GM12875 (cell line): ENCODE data around the gene NOA1.
"Not testable (repeated sequence)": the region's sequence is repeated elsewhere in the genome, so short reads cannot be mapped to it uniquely, and the experiment has no call there.

Experiments used
- H3K4me3 ChIP-seq: one replicate; pipeline ENCODE4 v1.5.1; 2011; ENCODE audit warnings: low read depth, low read length, control low read depth
- TF ChIP-seq, protein P1 (sequence below): IDR thresholded peaks from 2 replicates; pipeline ENCODE4 v1.5.1; 2011; ENCODE audit warnings: low read depth, mild to moderate bottlenecking, control low read depth, inconsistent platforms, low read length, moderate library complexity, borderline replicate concordance; ENCODE audit not compliant: insufficient read depth

NOA1 gene

DNA sequence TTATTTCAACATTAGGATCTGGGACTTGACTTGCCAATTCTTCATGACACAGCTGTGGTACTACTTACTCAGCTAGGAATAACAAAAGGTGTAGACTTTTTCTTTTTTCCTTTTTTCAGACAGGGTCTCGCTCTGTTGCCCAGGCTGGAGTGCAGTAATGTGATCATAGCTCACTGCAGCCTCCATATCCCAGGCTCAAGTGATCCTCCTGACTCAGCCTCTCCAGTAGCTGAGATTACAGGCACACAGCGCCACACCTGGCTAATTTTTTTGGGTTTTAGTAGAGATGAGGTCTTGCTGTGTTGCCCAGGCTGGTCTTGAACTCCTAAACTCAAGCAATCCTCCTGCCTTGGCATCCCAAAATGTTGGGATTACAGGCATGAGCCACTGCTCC, 16.3 kb downstream of the NOA1 start:
- TF ChIP-seq, protein P1, sequence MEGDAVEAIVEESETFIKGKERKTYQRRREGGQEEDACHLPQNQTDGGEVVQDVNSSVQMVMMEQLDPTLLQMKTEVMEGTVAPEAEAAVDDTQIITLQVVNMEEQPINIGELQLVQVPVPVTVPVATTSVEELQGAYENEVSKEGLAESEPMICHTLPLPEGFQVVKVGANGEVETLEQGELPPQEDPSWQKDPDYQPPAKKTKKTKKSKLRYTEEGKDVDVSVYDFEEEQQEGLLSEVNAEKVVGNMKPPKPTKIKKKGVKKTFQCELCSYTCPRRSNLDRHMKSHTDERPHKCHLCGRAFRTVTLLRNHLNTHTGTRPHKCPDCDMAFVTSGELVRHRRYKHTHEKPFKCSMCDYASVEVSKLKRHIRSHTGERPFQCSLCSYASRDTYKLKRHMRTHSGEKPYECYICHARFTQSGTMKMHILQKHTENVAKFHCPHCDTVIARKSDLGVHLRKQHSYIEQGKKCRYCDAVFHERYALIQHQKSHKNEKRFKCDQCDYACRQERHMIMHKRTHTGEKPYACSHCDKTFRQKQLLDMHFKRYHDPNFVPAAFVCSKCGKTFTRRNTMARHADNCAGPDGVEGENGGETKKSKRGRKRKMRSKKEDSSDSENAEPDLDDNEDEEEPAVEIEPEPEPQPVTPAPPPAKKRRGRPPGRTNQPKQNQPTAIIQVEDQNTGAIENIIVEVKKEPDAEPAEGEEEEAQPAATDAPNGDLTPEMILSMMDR: no peak
- H3K4me3 ChIP-seq: no peak overlapping the region

DNA sequence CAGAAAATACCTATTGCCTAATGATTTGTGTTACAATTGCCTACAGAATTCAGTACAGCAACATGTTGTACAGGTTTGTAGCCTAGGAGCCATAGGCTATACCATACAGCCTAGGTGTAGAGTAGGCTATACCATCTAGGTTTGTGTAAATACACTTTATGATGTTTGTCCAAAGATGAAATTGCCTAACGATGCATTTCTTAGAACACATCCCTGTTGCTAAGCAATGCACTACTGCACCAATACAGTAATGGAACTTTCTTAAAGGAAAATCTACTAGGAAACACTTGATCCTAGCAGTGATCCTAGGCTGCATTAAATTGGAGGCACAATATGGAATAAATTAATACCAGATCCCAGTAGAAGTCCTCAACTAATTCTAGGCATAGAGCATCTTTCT, 18.3 kb downstream of the NOA1 start:
- no peak overlapping the region for H3K4me3 ChIP-seq
- TF ChIP-seq, protein P1: no peak

DNA sequence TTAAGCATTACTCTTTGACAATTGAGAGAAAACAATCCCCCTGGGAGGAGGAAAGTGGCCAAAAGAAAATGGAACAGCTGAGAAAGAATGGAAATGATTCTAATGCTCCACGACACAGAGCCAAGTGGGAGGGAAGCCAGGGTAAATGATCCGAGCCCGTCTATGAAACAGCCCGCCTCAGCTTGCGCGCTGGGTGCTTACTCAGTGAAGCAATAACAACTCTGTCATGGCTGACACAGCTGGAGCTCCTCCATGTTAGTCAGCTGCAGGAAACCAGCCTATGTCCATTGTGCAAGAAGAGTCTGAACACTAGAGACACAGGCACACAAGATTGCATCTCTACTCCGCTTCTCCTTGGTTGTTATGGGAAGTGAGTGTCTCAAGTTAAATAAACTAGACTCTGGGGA, 19.3 kb downstream of the NOA1 start:
- H3K4me3 ChIP-seq: no peak overlapping the region
- TF ChIP-seq, protein P1: no peak

DNA sequence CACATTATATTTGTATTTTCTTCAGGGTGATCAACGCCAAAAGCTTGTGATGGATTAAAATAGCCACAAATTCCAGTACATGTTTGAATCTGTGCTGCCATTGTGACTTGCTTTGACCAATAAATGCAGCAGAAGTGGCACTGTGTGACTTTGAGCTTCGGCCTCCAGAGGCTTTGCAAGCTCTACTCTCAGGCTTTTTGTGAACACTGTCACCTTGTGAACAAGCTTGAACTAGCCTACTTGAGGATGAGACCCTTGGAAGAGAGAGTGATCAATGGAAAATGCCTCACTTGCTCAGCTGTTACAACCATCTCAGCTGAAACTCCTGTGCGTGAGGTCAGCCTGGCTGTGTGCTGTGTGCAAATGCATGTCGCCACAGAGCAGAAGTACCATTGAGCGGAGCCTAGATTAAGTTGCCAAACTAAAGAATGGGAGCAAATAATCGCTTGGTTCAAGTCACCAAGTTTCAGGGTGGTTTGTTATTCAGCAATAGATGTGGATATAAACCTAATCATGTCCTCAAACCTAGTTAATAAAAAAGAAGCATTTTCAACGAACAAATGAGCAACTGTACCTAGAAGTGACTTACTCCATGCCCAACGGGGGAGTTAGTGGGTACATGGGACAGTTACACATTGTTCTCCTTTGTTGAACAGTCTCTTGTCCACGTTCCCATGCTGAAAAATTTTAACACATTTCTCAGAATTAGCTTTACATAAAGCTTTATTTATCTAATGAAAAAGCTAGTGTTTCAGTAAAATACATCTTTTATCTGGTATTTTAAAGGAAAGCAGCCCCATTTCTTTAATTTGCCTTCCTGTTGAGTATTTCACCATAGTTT, 23.5 kb downstream of the NOA1 start:
- TF ChIP-seq, protein P1: no peak
- no peak overlapping the region for H3K4me3 ChIP-seq

DNA sequence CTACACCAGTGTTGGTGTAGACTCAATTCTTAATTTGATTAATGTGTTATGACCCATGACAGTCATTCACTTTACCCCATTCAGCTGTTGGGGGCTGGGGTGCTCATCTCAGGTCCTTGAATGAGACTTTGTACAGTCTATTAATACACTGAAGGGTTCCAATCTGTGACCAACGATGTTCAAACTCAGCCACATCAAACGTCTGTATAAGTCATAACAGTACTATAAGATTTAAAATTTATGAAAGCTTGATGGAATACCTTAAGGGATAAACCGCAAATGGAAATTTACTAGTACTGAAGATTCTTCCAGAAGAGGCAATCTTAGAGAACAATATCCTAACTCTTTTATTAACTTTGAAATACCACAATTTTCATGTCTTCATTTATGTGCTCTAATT, 36.0 kb downstream of the NOA1 start:
- no peak overlapping the region for H3K4me3 ChIP-seq
- TF ChIP-seq, protein P1: no peak

DNA sequence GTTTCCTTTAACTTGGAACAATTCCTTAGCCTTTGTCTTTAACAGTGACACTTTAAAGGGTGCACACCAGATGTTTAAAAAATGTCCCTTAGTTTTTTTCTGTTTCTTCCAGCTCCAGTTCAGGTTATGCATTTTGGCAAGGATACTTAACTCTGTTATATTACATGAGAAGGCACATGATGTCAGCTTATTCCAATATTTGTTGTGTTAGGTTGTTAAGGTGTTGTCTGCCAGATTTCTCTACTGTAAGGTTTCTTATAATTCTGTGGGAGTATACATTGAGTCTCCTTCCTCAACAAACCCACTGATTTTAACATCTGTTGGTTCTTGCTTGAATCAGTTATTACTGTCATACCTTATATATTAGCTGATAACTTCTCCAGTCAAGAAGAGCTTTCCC, 36.4 kb downstream of the NOA1 start:
- TF ChIP-seq, protein P1: no peak
- H3K4me3 ChIP-seq: no peak overlapping the region

DNA sequence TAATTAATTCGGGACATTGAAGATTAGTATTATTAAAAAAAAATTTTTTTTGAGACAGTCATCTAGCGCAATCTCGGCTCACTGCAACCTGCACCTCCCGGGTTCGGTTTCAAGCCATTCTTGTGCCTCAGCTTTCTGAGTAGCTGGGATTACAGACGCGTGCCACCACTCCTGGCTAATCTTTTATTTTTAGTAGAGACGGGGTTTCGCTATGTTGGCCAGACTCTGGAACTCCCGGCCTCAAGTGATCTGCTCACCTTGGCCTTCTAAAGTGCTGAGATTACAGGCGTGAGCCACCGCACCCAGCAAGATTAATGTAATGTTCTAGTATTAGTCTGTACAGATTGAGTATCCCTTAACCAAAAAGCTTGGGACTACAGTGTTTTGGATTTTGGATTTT, 37.0 kb downstream of the NOA1 start:
- no peak overlapping the region for H3K4me3 ChIP-seq
- TF ChIP-seq, protein P1: no peak

DNA sequence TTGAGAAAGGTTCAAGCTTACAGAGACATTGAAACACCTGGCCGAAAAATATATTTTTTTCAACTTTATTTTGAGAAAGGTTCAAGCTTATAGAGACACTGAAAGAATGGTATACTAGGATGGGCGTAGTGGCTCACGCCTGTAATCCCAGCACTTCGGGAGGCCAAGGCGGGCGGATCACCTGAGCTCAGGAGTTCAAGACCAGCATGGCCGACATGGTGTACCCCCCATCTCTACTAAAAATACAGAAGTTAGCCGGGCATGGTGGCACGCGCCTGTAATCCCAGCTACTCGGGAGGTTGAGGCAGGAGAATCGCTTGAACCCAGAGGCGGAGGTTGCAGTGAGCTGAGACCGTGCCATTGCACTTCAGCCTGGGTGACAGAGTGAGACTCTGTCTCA, 37.6 kb downstream of the NOA1 start:
- H3K4me3 ChIP-seq: not testable (repeated sequence)
